Coronary artery (tissue), 2 donors: ENCODE measurements around the gene BCO2.

ENCODE experiments used
- DNase-seq: peaks from one replicate; pipeline ENCODE4 v3.0.0-alpha.2; 2017; ENCODE audit warnings: low spot score
- H3K27ac ChIP-seq, 2 donors: fragments of 200-600 bp; sonication (generic); one replicate each; pipeline ENCODE4 v1.5.1; 2016 to 2019
- H3K4me3 ChIP-seq: fragments of 200-600 bp; sonication (generic); 2 replicates; pipeline ENCODE4 v1.5.1; 2016; ENCODE audit warnings: mild to moderate bottlenecking, moderate library complexity
- TF ChIP-seq, protein P1 (sequence below): fragments of 200-600 bp; sonication (generic); IDR thresholded peaks from one replicate; pipeline ENCODE4 v1.5.1; 2019; ENCODE audit warnings: antibody characterized with exemption

BCO2 gene

DNA sequence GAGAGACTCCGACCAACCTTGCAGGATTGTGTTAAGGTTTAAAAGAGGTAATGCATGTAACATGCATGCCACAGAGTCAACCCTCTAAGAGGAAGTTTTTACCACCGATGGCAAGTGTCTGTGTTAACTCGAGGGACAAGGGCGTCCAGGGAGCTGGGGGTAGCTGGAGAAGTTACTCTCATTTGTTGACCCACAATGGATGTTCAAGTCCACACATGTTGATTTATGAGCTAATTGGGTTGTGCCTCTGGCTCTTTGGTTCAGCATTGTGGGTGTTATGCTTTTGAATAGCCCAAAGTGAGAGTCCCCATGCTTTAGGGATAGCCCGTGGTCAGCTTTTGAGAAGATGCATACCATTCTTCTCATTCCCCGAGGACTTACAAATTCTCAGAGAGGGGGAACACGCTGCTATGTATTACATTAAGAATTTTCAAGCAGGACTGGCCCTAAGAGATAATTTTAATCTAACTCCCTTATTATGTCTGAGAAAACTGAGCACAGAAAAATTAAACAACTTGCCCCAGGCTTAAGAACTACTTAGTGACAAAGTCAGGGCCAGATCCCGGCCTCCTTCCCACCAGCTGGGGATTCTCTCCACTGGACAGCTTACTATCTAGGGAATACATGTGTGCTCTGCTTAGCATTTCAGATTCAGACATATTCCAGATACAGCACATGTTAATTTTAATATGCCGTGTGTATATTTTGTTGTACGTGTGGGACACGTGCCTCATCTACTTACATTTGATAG, 90.5 kb downstream of the BCO2 start:
- no peak for DNase-seq
- TF ChIP-seq, protein P1, sequence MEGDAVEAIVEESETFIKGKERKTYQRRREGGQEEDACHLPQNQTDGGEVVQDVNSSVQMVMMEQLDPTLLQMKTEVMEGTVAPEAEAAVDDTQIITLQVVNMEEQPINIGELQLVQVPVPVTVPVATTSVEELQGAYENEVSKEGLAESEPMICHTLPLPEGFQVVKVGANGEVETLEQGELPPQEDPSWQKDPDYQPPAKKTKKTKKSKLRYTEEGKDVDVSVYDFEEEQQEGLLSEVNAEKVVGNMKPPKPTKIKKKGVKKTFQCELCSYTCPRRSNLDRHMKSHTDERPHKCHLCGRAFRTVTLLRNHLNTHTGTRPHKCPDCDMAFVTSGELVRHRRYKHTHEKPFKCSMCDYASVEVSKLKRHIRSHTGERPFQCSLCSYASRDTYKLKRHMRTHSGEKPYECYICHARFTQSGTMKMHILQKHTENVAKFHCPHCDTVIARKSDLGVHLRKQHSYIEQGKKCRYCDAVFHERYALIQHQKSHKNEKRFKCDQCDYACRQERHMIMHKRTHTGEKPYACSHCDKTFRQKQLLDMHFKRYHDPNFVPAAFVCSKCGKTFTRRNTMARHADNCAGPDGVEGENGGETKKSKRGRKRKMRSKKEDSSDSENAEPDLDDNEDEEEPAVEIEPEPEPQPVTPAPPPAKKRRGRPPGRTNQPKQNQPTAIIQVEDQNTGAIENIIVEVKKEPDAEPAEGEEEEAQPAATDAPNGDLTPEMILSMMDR: no peak
- Histone ChIP-seq H3K27ac (no peak overlapping the region), H3K4me3 (no peak overlapping the region)

DNA sequence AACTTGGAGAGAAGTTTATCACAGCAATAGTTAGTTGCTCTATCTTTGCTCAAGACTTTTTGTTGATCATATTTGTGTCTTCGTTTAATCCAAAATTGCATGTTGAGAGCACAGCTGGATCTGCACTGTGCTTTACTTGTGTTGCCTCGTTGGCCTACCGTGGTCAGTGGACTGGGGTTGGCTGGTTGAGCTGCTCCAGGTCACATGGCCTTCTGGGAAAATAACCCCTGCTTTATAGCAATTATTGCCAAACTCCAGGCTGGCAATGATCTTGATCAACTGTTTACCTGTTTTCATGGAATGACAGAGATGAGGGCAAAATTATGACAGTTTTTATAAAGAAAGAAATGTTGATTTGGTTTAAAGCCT, 91.1 kb downstream of the BCO2 start:
- H3K4me3 ChIP-seq: no peak overlapping the region
- TF ChIP-seq, protein P1: no peak
- no peak overlapping the region for H3K27ac ChIP-seq
- no peak for DNase-seq

DNA sequence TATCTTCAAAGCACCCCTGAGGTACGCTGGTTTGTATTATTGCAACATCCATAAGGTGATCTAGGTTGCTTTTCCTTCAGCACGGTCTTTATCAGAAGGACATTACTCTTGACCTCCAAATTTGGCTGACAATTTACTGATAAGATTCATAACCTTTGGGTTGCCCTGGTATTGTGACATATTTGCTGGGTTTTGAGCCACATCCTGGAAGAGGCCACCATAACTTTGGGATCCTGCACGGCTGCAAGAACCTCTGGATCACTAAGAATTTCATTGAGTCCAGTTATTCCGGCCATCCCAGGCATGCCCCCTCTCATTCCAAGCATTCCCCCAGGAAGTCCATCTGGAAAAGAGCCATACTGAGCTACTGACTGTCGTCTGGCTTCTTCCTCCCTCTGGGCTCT, 91.9 kb downstream of the BCO2 start:
- DNase-seq: no peak
- TF ChIP-seq, protein P1: no peak
- Histone ChIP-seq H3K4me3 (no peak overlapping the region), H3K27ac (no peak overlapping the region)

DNA sequence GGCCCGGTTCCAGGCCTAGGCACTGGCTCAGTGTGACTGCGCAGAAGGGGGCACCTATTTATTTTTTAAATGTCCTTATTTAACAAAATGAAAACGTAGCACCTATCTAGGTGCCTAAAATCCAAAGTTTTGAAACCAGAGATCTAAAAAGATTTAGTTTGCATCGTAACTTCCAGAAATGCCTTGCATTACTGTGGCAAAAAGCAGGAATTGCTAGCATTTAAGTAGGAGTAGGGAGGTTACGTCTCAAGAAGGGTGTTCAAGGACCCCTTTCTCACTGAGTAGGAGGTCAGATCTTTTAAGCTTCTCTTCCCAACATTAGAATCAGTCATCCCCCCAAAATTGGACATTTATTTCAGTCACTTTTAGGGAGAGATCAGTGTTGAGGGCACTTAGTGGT, 93.1 kb downstream of the BCO2 start:
- H3K4me3 ChIP-seq: no peak overlapping the region
- no peak overlapping the region for H3K27ac ChIP-seq
- TF ChIP-seq, protein P1: no peak
- no peak for DNase-seq
